GM18502 (cell line): ENCODE measurements around the gene SHROOM4.

Experiments
- ATAC-seq: cut with Tn5 transposase; IDR thresholded peaks from one replicate; pipeline ENCODE4 v1.9.1; 2021; ENCODE audit warnings: mild to moderate bottlenecking; ENCODE audit not compliant: unreplicated experiment, poor library complexity

Gene SHROOM4

DNA sequence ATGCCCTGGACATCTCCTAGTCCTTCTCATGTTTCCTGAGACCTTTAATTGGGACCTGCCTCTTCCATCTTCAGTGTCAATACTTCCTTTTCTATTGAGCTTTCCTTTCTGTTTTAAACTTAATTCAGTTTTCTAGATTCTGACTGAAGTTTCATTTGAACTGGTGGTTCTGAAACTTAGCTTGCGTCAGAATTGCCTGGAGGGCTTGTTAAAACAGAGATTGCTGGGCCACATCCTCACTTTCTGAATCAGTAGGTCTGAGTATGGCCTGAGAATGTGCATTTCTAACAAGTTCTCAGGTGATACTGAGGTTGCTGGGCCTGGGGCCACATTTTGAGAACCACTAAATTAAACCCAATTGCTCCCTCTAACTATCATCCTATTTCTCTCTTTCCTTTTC is 191.2 kb downstream of the SHROOM4 start:
- no peak for ATAC-seq

DNA sequence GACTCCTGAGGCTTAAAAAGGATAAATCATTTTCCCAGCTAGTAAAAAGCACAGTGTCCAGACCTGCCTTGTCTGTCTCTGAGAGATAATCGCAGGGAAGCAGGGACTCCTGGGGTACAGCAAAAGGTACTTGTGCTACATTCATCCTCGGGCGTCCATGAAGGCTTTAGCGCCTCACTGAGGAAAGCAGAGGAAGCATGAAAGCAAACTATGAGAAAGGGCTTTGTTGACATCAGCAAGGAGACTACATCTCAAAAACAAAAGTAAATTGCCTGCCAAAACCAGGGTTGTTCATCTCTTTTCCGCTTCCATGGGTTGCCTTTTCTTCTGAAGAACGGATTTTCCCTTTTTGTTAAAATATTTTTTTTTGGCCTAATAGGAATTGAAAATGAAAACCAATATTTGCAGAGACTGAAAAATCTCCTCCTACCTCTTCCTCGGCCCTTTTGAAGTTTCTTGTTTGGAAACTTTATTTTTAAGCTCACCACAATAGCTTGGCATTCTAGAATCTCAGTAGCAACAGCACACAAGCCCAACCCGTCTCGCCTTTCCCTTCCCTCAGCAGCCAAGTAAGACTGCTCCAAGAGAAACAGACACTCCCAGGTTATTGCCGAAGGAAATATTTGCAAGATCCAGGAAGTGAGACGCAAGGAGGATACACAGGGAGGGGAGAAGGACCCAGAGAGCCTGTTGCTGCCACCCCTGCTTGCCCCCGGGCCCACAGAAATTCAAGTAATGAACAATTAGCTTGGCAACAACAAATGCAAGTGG is 195.0 kb downstream of the SHROOM4 start:
- no peak for ATAC-seq

DNA sequence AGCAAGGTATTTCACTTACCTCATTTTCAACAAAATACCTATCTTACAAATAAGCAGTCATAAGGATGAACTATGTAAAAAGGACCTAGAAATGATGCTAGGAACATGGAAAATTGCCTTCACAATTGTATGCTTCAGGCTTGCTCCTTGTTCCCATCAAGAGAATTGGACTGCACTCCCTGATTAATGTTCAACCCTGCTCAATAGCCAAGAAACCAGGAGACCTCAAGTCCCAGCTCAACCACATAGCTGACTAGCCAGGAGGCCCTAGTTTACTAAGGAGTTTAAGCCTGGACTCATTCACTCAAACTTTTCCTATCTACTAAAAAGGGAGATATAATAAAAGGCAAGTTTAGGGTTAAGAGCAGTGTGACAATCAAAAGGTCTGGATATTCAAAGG is 196.8 kb downstream of the SHROOM4 start:
- no peak for ATAC-seq

DNA sequence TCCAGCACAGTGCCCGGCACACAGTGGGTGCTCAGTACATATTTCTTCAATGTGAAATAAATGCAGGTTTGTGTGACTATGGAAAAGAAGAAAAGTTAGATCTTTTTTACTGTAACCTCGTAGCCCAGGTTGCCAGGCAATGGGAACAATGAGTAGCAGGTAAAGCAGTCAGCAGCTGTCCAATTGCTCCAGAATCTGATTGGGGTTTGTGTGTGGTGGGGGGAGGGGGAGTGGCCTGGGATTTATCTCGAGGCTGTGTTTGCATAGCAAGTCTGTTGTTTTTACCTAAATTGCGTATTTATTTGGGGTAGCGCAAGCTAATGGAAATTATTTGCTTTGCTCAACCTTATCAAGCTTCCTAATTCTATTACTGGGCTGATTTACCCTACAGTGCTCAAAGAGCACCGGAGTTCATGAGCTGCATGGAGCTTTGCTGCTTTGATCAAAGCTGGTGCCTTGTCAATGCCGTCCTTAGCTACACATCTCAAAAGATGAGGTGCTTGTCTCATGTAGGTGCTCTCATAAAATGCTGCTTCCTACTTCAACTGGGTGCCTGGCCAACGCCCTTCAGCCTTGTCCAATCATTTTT is 198.3 kb downstream of the SHROOM4 start:
- no peak for ATAC-seq

DNA sequence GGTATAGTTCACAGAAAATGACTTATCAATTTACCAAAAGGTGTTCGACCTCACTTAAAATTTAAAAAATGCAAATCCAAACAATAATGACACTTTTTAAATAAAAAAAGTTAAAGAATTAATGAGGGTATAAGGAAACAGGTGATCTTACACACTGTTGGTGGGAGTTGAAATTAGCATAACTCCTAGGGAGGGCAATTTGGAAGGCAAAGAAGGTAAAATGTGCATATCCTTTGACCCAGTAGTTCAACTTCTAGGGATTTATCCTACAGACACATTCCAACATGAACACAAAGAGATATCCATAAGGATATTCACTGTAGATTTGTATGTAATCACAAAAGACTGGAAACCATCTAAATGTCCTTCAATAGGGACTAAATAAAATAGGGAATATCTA is 199.5 kb downstream of the SHROOM4 start:
- ATAC-seq: no peak

DNA sequence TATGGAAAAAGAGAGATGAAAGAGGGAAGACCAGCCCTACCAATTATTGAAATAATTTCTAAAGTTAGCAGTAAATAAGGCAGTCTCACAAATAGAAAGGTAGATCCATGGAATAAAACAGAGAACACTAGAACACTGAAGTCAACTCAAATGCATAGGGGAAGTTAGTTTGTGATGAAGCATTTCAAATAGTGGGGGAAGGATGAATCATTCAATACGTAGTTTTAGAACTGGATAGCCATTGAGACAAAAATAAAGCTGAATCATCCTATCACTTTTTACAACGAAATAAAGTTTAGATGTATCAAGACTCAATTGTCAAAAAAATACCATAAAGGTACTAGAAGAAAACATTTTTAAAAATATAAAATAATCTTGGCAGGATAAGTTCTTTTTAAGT is 200.1 kb downstream of the SHROOM4 start:
- no peak for ATAC-seq

DNA sequence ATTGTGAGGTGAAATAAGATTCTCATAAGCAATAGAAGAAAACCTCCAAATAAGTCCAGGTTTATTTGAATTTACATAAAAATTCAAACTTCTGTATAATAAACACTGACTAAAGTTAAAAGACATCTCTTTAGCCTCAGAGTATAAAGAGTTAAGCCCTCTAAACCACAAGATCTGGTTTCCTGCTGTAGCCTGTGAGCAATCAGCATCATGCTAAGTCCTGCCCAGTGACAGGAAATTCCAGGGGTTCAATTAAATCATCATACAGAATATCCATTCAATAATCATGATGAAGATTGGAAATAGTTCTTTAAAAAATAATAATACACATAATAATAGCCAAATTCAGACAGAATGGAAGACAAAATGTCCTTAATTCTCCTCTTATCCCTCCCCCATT is 204.2 kb downstream of the SHROOM4 start:
- ATAC-seq: no peak

DNA sequence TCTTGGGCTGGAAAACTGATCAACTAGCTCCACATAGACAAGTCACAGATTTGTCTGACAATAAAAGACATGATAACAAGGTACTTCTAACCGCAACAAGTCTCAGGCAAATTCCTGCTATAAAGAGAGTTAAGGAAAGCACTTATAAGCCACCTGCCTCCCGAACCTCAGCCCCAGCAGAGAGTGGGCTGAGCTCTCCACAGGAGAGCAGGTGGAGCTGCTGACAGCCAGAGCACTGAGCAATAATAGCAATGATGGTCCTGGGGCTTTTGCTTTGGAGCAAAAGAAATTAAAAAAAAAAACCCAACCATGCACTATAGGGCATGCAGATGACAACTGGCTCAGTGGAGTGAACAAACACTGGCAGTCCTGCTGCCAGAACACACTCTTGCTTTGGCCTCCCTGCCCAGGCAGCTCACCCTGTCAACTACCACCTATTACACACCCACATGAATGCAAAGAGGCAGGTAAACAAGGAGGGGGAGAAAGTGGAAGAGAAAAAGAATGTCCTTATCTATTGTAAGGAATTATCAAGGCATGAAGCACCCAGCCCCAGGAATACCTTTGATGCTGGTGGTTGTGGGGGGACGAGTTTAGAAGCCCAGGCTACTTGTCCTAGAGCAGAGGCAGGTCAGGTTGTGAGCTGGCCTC is 207.6 kb downstream of the SHROOM4 start:
- ATAC-seq: no peak

DNA sequence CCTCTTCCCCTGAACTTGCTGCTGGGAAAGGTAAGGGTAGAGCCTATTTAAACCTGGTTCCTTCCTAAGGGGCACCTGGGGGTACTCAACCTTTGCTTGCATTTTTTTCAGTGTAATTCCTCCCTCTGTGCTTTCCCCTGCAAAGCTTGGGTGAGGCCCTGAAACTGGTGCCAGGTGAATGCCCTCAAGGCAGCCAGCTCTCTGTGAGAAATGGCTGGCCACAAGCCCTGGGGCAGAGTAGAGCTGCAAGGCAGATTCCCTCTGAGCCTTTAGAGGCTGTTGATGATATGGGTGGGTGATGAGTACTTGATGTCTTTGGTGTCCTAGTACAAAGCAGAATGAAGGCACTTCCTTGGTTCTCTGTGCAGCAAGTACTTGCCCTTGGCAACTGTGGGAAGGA is 217.9 kb downstream of the SHROOM4 start:
- no peak for ATAC-seq

DNA sequence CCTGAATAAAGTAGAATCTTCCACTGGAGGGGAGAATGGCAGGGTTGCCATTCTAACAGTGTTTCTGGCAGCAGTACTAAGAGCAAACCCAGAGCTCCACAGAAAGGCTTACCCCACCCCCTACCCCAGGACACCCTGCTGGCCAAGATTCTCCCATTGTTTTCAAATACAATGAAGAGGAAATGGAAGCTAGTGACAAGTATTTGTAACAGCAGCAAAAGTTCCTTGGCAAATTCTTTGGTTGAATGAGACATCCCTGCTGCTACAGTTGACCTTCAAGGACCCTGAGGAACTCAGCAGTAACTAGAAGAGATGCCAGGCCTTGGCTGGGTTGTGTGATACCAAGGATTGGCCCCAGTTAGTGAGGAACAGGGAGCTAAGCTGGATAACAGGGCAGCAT is 219.2 kb downstream of the SHROOM4 start:
- ATAC-seq: no peak

DNA sequence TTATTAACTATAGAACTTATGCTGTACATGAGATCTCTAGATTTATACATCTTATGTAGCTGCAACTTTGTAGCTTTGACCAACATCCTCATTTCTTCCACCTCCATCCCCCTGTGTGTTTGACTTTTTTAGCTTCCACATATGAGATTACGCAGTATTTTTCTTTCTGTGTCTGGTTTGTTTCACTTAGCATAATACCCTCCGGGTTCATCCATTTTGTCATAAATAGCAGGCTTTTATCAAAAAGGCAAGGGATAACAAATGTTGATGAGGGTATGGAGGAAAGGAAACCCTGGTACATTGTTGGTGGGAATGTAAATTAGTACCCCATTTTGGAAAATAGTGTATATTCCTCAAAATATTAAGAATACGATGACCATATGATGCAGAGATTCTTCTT is 227.0 kb downstream of the SHROOM4 start:
- no peak for ATAC-seq

DNA sequence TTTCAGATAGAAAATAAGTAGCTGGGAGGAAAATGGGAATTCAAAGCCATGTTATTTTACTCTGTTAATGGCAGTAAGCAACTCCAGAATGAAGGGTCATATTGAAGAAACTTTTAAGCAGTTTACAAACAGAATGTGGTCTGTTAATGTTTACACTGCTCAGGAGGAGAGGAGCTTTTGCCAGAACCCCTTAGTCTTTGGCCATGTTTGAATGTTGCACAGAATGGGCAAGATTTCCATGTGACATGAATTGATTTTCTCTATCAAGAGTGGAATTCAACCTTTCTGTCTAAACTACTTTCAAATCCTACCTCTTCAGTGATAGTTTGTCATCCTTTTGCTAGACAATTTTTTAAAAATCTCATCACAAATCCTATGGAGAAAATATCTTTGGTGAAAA is 227.6 kb downstream of the SHROOM4 start:
- no peak for ATAC-seq

DNA sequence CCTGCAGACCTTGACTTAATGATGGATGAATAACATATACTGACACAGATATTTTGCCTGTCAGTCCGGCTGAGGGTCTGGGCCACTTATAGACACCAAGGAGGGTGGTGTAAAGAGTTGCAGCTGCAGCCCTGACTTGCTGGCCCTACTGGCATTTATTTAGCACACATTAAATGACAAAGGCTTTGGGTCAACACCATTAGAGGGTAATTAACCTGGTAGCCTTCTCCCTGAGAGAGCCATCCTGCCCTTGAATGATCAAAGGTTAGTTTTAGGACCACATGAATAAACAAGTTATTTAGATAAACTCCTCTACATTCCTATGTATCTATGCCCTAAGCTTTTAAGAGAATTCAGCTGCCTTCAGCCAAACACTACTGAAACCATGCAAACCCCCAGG is 232.6 kb downstream of the SHROOM4 start:
- no peak for ATAC-seq

DNA sequence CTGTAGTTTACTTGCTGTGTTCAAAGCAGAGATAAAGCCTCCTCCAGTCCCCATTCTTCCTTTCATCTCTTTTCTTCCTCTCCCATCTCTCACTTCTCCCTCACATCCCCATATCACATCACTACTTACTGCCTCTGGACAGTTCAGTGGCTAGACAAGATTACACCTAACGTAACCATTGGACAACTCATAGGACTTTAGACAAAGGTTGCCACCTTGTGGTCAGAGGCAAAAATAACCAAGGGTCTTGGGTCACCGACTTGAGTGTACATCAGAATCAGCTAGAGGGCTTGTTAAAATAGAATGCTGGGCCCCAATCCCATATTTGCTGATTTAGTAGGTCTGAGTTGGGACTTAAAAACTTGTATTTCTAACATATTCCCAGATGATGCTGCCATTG is 234.0 kb downstream of the SHROOM4 start:
- peak; percentile 76 for ATAC-seq

DNA sequence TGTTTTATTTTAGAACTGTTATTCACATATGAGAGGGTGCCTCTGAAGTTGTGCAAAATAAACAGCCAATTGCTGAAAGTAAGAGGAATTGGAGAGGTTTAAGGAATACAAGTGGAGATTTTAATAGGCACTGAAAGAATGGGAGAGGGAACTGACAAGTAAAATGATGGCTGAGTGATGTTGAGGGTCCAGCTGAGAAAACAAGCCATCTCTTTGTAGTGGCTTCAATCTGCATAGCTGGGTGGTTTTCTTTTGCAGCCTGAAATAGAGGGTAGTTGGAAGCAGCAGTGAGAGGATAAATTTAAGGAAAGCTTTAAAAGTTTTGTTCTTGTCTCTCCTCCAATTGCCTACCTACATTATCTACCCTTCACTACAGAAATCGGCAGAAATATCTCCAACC is 236.7 kb downstream of the SHROOM4 start:
- no peak for ATAC-seq

DNA sequence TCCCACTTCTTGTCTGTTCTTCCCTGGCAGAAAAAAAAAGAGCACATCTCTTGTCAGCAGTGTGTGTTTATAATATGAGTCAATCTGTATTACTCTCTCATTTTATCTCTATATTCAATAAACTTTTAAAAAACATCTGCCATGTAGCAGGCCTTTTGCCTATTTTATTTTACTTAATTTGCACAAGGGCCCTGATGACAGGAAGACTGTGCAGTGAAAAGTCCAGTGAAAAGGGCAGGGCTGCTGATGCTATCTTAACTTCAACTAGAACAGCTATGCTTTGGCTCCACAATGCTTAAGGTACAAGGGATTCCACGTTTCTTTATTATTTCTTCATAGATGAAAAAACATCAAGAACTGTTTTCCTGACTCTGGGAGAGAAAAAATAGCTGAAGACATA is 246.4 kb downstream of the SHROOM4 start:
- ATAC-seq: no peak

DNA sequence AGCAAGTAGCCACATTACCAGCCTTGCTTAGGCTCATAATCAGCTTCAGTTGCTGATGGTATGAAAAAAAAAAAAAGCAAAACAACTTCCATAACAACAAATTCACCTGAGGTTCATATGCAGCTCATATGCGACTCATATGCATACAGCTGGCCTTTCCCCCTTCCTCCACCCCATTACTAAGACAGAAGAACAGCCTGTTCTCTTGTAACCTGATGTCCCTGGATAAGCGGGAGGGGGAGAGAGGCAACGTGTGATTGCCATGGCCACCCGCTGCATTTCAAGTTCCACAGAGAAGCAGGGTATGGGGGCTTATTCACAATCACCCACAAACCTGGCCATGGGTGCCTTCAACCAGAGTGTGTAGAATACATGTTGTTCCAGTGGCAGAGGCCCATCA is 248.3 kb downstream of the SHROOM4 start:
- no peak for ATAC-seq
